ENCODE measurements around the gene PCBD1.
"Not testable (repeated sequence)": the region's sequence is repeated elsewhere in the genome, so short reads cannot be mapped to it uniquely, and the experiment has no call there.

PCBD1 gene

DNA sequence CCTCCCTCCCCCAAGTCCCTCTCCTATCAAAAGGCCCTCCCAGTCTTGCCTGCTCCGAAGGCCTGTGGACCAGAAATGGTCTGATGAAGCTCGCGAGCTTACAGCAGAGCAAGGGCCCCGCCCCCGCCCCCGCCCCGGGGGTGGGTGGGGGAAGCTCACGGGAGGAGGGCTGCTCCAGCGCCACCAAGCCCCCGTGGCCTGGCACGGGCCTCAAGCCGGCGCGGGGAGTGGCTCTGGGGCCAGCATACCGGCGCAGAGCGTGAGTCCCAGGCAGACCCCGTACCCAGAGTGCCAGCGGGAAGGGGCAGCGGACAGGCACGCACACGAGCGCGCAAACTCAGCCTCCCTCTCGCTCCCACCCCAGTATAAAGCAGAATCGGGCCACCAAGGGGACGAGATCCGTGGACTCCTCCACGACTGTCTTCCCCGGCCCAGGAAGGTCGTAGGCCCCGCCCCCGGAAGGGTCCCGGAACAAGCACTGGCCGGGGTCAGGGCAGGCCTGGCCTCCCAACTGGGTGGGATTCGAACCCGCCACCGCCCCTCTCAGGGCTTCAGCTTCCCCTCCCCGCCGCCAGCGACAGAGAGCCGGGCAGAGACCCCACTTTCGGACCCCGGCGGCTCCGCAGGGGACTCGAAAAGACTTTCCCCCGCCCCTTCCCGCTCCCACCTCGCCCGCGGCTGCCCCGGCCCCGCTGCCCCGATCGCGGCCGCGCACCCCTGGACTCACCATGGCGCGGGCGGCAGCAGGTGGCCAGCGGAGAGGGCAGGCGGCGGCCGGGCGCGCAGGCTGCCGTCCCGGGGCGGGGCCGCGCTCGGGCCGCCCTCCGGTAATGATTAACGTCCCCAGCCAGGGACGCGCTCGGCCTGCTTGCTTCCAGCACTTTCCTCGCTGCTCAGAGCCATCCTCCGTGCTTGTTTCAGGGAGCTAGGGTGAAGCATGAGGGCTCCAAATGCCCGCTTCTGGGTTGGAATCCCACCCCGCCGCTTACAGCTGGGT is at the start of gene PCBD1:
Gene PCBD1 (minus strand): TSS at position 762 of the 997 bp plus-strand sequence. CDS start 32 bp downstream, at position 730.
- DNase-seq (ENCODE audit: low read depth) = peak; percentile 37

DNA sequence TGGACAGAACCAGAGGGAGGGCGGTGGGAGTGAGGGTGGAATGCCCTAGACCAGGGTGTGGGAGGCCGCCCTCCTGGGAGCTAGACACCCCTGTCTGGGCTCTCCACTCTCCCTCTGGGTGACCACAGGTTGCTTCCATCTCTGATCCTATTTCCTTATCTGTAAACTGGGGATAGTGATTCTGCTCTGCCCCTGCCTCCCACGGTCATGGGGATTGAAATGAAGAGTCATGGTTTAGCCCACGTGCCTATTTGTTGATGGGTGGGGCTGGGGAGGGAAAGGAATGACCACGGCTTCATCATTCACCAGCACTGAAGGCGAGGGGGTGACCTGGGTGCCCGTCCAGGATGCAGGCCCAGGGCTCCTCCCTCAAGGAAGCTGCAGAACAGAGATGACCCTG is 49.3 kb upstream of the PCBD1 start:
- DNase-seq (ENCODE audit: low read depth) = no peak

DNA sequence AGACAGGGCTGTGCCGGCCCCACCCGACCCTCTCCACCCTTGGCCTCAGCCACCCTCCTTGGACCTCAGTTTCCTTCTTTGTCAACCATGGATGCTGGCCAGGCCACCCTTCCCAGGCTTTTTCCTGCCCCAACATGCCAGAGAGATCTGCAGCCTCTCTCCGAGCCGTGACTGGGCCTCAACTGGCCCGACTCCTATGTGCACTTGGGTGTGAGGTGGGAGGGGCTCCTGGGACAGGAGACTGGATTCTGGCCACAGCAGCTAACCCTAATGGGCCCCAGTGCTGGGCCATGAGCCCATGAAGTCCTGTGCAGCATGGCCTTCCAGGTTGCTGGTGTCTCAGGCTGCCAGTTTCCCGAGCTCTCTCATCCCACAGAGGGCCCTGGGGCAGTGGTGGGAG is 47.7 kb upstream of the PCBD1 start:
- no peak for DNase-seq (ENCODE audit: low read depth)

DNA sequence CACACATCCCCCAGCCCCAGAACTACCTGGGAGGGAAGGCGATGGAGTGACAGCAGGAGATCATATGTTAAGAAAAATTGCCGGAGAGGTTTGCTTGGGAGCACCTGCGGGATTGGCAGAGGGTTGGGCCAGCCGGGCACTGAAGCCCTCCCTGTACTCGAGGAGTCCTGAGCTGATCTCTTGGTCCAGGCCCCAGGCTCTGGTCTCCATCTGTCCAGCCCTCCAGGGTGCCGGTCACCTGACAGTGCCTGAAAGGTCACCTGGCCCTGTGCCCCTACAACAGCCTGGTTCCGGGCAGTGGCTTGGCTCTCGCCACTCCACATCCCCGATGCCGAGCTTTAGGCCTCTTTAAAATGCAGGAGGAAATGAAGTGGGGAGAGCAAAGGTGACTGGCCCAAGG is 47.3 kb upstream of the PCBD1 start:
- DNase-seq (ENCODE audit: low read depth) = no peak

DNA sequence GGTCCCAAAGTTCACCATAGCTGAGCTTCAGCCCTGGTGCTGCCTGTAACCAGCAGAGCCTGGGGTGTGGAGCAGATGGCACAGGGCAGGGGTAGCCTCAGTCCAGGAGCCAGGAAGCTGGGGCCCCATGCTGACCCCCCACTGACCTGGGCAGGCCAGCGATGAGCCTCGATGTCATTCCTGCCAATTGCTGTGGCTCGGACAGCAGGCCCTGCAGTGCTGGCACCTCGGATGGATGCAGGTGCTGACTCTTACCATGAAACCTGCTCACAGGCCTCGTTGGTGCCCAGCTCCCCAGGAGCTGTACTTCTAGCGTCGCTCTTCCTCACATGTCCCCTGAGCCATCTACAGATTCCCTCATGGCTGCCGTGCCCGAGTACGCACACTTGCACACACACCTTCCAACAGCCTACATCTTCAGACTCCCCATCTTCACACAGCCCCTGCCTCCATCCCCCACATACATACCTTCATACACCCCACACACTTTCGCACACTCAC is 46.8 kb upstream of the PCBD1 start:
- DNase-seq (ENCODE audit: low read depth) = no peak

DNA sequence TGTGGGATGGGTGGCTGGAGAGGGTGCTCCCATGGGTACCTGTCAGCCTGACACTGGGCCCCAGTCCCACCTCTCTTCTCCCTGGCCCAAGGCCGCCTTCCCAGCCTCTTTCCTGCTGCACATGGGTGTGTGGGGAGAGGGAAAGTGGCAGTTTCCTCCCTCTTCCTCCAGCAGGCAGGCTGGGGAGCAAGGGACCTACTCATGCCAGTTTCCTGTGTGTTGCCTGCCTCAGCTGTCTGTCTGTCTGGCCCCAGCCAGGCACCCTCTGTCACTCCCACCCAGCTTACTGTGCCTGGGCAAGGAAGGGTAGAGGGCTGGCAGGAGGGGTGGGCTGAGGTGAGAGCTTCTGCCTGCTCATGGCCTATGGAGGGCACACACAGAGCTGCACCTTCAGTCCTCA is 46.3 kb upstream of the PCBD1 start:
- no peak for DNase-seq (ENCODE audit: low read depth)

DNA sequence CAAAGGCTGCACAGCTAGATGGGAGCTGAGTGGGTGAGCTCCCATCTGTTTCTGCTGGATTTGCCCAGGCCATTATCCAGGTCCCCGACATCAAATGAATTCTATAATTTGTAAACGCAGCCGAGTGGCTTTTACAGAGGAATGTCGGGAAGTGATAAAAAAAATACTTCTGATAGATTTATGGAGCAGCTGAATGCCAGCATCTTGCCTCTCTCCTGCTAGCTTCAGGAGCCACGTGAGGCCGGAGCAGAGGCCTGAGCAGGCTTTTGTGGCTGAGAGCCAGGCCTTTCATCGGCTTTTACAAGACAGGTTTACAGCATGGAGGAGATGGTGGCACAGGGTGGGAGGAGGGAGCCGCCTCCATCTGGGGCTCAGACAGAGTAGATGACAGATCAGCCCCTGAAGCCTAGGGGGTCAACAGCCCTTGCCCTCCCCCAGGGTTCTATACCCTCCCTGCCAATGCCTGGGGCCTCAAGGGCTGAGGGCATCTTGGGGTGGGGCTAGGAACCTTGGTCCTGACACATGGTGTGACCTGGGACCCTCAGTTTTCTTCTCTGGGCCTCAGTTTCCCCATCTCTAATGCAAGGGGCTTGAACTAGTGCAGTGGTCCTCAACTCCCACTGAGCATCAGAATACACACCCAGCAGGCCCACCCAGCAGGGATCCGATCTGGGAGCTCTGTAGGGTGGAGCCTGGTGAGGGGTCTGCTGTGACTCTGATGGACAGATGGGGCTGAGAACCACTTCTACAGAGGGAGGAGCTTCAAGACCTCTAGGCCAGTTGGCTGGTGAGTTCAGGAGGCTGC is 44.2 kb upstream of the PCBD1 start:
- no peak for DNase-seq (ENCODE audit: low read depth)

DNA sequence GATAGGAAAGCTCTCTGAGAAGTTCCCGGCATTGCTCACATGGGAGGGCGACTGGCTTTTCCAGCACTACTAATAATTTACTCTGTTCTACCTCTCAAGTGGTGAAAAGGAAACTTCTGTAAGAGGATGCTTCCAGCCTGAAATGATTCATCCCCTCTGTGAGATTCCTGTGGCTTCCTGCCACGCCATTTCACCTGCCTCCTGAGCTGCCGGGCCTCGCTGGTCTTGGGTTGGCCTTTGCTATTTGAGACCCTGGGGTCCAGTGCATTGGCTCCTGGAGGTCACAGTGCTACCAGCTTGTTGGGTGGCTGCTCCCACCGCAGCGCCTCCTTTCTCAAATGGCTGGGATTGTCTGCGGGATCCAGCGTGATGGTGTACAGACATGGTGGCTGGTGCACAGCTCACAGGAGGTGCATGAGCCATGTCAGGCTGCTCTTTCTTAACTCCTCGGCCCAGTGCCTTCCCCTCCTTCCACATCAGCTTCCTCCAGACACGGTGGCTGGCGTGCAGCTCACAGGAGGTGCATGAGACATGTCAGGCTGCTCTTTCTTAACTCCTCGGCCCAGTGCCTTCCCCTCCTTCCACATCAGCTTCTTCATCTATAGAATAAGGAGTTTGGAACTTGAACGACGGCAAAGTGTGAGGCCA is 42.9 kb upstream of the PCBD1 start:
- DNase-seq (ENCODE audit: low read depth) = no peak

DNA sequence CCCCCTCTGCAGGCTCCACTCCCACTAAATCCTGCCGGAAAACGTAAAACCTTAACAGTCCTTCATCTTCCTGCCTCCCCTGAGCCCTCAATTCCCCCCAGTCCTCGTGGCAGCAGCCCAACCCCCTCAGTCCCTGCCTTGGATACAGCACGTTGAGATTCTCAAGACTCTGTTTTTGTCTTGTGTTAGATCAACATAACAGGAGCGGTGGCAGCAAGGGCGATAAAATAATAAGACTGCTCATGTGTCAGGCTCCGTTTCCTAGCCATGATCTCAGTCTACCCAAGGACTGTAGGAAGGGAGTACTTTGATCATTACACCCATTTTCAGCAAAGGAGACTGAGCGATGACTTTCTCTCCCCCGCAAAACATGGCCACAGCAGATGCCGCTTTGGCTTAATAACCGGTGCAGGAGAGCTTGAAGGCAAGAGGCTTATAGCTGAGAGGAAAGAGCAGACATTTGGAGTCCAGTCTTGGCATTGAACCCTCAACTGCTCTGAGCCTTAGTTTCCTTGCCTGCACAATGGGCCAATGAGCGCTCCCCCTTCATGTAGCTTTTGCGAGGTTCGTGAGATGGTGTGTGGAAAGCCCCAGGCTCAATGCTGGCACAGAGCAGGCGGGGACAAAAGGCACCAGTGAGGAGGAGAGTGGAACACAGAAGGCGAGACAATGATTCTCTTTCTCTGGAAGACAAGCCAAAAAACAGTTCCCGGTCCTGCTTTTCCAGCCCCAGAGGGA is 42.1 kb upstream of the PCBD1 start:
- DNase-seq (ENCODE audit: low read depth) = no peak

DNA sequence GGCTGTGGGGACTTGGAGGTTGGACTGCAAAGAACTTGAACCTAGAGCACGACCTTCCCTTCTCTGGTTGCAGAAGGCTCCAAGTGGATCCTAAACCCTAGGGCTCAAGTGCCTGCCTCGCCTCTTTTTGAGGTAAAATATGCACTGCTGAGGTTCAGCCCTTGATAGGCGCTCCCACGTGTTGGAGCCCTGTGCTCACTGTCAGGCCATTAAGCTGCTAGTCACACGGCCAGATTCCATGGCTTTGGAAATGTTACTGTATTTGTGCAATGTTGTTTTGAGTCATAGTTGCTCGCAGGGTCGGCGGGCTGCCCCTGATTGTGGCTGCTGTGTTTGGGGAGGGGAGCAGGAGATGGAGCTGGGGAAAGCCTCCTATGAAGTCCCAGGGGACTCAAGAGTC is 39.8 kb upstream of the PCBD1 start:
- no peak for DNase-seq (ENCODE audit: low read depth)

DNA sequence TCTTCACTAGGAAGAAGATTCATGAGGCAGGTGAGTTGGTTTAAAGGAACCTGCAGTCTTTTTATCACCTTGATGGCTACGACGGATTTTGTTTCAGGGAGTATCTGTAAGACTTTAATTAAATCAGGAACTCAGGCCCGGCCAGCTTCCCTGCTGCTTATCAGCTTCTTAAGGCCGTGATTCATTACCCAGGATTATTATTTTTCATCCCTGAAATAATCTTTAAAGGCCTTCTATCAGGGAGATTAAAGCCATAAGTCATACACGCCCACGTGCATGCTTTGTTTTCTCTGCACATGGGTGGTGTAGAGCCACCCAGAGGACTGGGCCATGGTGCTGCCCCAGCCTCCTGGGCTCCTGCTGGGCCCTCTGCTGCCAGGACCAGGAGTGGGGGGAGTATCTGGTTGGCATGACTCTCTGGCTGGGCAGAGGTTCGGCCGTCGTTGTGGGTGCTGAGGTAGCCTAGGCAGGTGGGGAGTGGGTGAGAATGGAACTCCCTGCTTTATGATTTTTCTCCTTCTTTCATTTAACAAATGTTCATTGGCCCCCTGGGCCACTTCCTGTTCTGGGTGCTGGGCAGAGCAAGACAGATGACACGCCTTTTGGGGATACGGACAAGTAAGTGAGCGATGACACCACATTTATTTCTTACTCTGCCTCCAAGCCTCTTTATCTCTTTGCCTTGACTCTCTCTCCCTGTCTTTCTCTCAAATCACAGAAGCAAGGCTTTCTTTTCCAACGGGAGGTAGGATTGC is 39.0 kb upstream of the PCBD1 start:
- DNase-seq (ENCODE audit: low read depth) = no peak

DNA sequence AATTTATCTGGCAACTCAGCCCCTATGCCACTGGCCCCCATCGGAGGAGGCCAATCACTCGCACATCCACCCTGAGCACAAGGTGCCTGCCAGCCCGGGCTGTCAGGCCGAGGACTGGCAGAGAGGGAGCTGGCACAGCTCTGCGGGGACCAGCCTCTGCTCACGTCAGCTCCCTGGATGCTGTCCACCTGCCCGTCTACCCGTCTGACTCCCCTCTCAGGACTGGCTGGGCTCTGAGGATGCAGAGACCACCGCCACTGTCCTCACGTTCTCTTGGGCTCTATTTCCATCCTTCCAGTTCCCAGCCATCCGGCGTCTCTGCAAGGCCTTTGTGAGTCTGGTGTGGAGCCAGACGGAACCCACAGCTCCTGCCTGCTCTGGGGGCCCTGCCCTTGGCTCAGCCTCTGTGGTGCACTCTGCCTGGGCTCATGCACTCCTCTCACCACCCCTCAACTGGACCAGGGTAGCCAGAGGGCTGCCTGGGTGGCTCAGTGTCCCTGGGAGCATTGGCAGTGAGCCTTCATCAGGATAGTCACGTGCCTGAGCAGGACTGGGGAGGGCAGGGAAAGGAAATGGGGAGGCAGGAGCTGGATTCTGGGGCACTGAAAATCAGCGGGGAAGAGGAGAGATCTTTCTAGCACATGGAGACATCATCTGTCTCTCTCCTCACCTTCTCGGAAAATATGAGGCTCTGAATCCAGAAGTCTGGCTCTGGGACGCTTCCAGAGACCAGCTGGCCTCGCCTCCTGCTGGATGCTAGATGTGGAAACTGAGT is 38.0 kb upstream of the PCBD1 start:
- DNase-seq (ENCODE audit: low read depth) = no peak

DNA sequence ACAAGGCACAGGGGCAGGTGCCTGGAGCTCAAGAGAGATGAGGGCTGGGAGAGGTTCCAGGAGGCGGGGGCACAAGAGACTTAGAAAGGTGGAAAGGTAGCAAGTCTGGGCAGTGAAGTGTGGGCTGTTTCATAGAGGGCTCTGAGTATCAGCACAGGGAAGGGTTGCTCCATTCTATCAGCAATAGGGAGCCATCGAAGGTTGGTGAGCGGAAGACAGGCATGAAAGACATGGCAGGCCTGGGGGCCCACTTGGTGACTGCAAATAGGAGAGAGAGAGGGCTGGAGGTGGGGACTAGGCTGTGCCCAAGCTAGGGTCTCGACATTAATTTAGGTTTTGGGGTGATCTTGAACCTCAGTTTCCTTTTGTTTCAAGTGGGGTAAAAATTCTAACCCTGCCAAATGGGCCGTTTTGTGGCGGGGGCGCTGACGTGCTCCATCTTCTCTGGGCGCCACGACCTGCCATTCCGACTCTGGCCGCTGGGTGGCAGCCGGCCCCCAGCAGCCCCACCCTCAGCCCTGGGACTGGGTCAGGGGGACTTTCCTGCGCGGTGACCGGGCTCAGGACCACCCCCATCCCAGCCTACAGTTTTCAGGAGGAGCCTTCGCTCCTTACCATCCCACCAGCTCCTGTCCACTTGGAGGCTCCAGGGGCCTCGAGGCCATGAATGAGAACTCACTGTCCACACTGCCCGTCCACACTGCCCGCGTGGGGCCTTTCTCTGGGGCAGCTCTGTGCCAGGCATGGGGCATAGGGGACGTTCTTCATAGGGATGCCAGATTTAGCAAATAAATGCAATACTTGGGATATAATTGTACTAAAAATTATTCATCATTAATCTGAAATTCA is 37.2 kb upstream of the PCBD1 start:
- DNase-seq (ENCODE audit: low read depth) = peak; percentile 48

DNA sequence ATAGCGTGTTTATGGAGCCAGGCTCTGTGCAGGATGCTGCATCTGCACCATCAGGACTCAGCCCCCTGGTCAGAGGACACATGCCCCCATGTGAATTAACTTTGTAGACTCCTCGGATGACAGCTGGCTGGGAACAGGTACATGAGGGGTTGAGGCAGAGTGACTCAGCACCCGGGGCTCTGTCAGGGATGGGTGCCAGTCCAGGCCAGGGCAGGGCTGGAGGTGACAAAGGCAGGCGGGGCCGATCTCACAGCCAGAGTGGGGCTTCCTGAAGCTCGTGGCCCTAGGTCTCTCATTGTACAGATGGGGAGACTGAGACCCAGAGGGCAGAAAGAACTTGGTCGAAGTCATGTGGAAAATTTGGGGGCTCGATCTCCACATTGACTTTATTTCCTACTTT is 35.3 kb upstream of the PCBD1 start:
- DNase-seq (ENCODE audit: low read depth) = no peak

DNA sequence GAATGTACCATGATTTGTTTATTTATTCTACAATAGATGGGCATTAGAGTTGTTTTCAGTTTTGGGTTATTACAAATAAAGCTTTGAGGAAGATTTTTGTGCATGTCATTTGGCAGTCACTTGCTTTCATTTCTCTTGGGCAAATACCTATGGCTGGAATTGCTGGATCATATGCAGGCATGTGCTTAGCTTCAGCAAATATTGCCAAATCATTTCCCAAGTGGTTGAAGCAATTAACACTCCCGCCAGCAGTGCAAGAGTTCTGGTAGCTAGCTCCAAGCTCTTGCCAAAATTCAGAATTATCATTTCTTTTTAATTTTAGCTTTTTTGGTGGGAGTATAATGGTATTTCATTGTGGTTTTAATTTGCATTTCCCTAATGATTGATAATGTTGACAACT is 32.9 kb upstream of the PCBD1 start:
- DNase-seq (ENCODE audit: low read depth) = no peak

DNA sequence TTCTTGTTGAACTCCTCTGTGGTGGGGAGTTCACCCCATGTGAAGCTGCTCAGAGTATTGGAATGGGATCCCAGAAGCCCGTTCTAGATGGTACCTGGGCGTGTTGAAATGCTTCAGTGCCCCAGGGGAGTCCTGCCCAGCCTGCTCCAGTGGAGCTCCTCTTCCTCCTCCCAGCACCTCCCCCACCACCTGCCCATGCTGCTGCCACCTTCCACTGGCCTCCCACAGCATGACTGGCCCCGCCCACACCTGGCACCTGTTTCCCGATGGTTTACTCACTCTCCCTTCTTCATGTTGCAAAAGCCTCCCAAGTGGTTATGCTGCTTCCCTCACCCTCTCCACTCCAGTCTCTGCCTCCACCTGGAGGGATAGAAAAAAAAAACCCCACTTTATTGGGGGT is 32.2 kb upstream of the PCBD1 start:
- no peak for DNase-seq (ENCODE audit: low read depth)

DNA sequence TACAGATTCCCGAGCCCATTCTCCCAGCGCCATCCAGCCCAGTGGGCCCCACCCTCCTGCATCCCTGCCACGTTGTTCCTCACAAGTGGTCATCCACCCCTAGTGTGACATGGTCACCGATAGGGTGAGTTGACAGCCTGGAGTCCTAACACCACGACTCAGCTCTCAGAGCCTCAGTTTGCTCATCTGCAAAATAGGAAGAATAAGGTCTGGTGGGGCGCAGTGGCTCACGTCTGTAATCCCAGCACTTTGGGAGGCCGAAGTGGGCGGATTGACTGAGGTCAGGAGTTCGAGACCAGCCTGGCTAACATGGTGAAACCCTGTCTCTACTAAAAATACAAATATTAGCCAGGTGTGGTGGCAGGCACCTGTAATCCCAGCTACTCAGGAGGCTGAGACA is 31.5 kb upstream of the PCBD1 start:
- not testable (repeated sequence) for DNase-seq (ENCODE audit: low read depth)

DNA sequence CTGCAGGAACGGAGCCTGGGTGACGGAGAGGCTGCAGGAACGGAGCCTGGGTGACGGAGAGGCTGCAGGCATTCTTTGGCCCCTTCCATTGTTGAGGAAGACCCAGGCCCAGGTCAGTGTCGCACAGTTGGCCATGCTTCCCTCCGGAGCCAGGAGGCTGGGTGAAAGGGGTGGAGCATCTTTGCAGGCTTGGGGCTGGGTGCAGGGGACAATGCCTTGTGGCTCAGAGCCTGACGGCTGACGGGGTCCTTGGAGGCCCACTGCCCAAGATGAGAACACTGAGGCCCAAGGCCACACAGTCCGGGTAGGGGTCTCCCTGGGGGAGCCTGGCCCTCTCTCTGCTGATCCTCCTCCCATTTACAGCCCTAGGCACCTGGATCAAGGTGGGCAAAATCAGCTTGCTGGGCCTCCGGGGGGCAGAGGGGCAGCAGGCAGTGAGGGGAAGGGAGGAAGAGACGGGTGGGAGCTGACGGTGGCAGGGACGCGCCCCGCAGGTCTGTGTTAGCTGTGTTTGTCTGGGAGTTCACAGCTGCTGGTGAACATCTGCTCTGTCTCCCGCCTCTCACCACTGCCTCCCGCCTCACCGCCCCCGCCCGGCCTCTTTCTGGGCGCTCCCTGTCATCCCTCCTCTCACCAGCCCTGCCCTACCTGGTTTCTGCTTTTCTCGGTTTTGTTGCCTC is 30.6 kb upstream of the PCBD1 start:
- no peak for DNase-seq (ENCODE audit: low read depth)

DNA sequence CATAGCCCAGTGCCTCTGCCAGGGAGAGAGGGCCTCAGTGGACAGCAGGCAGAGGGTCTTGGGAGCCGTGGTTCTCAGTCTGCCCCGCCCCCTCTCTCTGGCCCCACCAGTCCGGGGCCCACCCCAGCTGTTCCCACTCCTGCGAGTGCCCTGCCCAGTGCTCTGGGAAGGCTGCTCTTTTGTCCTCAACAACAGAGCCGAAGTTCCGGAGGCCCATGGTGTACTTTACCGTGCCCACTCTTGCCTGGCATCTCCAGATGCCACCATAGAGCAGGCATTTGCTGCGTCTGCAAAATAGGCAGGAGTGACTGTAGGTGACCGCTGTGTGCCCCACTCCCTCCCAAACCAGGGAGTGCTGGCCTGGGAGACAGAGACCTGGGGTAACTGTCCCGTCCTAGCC is 29.3 kb upstream of the PCBD1 start:
- DNase-seq (ENCODE audit: low read depth) = no peak

Data from activated T-cell treated with anti-CD3 and anti-CD28 coated beads for 24 hours (primary cell).